ENCODE results near the gene FRMD8. TPM values are rescaled to one million over a fixed set of nuclear protein-coding genes. Genes with fewer than 3 reads are reported as not detected.
A peak's percentile ranks its signal among the peaks of the same experiment; 100 is the strongest.

The FRMD8 gene
- total and polyA plus RNA-seq, 2 donors (not counting 3 experiments of a cell fraction or from before 2014, with no cell fraction given): 36.4 to 53.9 TPM

GRCh38 chr11:65382033-65382803 lies 4.2 kb upstream of the FRMD8 start, which contains the start of gene SLC25A45:
TSS of gene SLC25A45 (minus strand) at chr11:65382646. CDS start at chr11:65381951, 695 bp downstream.
- peak; percentile 95 for TF ChIP-seq JUN (IDR thresholded peaks at IDR 0.05; ENCODE audit: borderline replicate concordance, insufficient read depth, insufficient read length, low read depth)
- no peak for TF ChIP-seq MAX (IDR thresholded peaks at IDR 0.05; ENCODE audit: insufficient read depth, insufficient read length)
- TF ChIP-seq CTCF (IDR thresholded peaks at IDR 0.05; ENCODE audit: extremely low read depth in 1 of 2, insufficient read depth in 1 of 2, low read depth in 1 of 2, low read length in 2 of 2): peak; percentile 89 to 90
- peak; percentile 94 for TF ChIP-seq POLR2AphosphoS5 (IDR thresholded peaks at IDR 0.05; ENCODE audit: insufficient read depth, low read depth, low read length)
- peak; percentile 55 for TF ChIP-seq MYC (IDR thresholded peaks at IDR 0.05; ENCODE audit: low read depth, low read length)
- TF ChIP-seq POLR2A (IDR thresholded peaks at IDR 0.05; ENCODE audit: low read depth, low read length): peak; percentile 84
- TF ChIP-seq FOS (IDR thresholded peaks at IDR 0.05; ENCODE audit: borderline replicate concordance, insufficient read depth, low read length): peak; percentile 99
- TF ChIP-seq EZH2 (IDR thresholded peaks at IDR 0.05; ENCODE audit: borderline replicate concordance, low read depth, low read length, severe bottlenecking): no peak
- peak; percentile 81 for TF ChIP-seq GATA2 (IDR thresholded peaks at IDR 0.05; ENCODE audit: insufficient read depth, insufficient read length, low read depth, low read length)

More at GRCh38 chr11:65382033-65382803, 4.2 kb upstream of the FRMD8 start, which contains the start of gene SLC25A45:
- Histone ChIP-seq H3K9ac (replicated peaks; ENCODE audit: extremely low read depth, insufficient read depth, low read length) (peak within 1 kb of the TSS; percentile 82), H3K4me1 (ENCODE audit: control insufficient read depth, extremely low read depth, insufficient read depth, low read length) (peaks cover 41% of the 10 kb centered on the region), H3K4me3 (replicated peaks in 1 of 3; ENCODE audit: insufficient read depth in 1 of 3, low read depth in 1 of 3, low read length in 3 of 3) (peak within 1 kb of the TSS in 1 of 3 experiments; percentile 20), H4K20me1 (replicated peaks; ENCODE audit: control insufficient read depth, extremely low read depth, insufficient read depth, low read length) (no peaks in the 10 kb centered on the region), H3K79me2 (ENCODE audit: control insufficient read depth, insufficient read depth, low read length) (peaks cover 8% of the 10 kb centered on the region), H2AFZ (ENCODE audit: low read depth, low read length) (peak within 1 kb of the TSS; percentile 32), H3K4me2 (ENCODE audit: insufficient read depth, low read length) (peak within 1 kb of the TSS; percentile 68), H3K36me3 (ENCODE audit: control insufficient read depth in 2 of 2, extremely low read depth in 1 of 2, insufficient read depth in 2 of 2, low read length in 2 of 2) (no peaks in the 10 kb centered on the region), H3K9me3 (replicated peaks; ENCODE audit: control insufficient read depth, insufficient read depth, low read length) (no peaks in the 10 kb centered on the region), H3K27me3 (ENCODE audit: control insufficient read depth in 2 of 2, insufficient read depth in 2 of 2, low read length in 2 of 2) (no peaks in the 10 kb centered on the region), H3K9me1 (replicated peaks; ENCODE audit: control insufficient read depth, extremely low read depth, insufficient read depth, low read length) (no peaks in the 10 kb centered on the region), H3K27ac (ENCODE audit: insufficient read depth, low read depth, low read length) (peak within 1 kb of the TSS; percentile 95)
- ChIA-PET CTCF (interaction anchor here (0.6 to 3.5 kb wide), 19 partner anchors 11 to 128 kb away, joined by 3 to 38 read pairs (median 4); partner anchors contain the start of gene NEAT1), POLR2A (interaction anchor here (0.6 to 3.4 kb wide), 6 partner anchors 38 to 126 kb away, joined by 3 to 23 read pairs (median 6); partner anchors contain the start of genes MALAT1 and NEAT1)
- peak; percentile 99 for DNase-seq (ENCODE audit: low read depth, low spot score)
- peak; percentile 98 for FAIRE-seq
- no TSS peak for BruUV-seq (replicated peaks)
- intact Hi-C loops (cut with micrococcal nuclease) (loop anchor here (1.0 to 5.0 kb wide), 7 partner anchors 11 to 190 kb away; partner anchors contain the start of genes FAM89B, NEAT1 and ZNRD2), dilution Hi-C loops (cut with MboI; ENCODE audit: extremely low pct_ligation_motif_present, low sequenced_read_pairs) (no loop called here)
